HCT116 (cell line): ENCODE results near the gene NOC2L. TPM values are rescaled to one million over a fixed set of nuclear protein-coding genes. Genes with fewer than 3 reads are reported as not detected.

Experiments
- ATAC-seq: fragments of 200-7000 bp; cut with Tn5 transposase; 2 replicates; pipeline ENCODE4 v1.9.1; 2020; ENCODE audit warnings: mild to moderate bottlenecking, moderate library complexity
- BruUV-seq: library from RNA; stranded (reverse); fragments of 400-500 nt; replicated peaks from 2 replicates; lab custom pipeline; 2021; lab: Mats Ljungman, UMichigan
- CTCF ChIA-PET: fragments of 300-600 bp; sonication (Branson Sonifier 250); formaldehyde crosslinking; loops from one replicate; lab custom pipeline; 2021; ENCODE audit warnings: antibody characterized with exemption; lab: Charles Lee
- POLR2A ChIA-PET: fragments of 300-600, 350-600 bp; sonication (Branson Sonifier 250); formaldehyde crosslinking; loops from one replicate; lab custom pipeline; 2021; ENCODE audit warnings: antibody characterized with exemption; lab: Charles Lee
- RAD21 ChIA-PET, 2 experiments: fragments of 300-600 bp; sonication (Branson Sonifier 250); formaldehyde crosslinking; loops; one replicate each; lab custom pipeline; 2023; ENCODE audit warnings: low total read pairs in 2 of 2; ENCODE audit not compliant: uncharacterized antibody in 2 of 2, unreplicated experiment in 2 of 2, low non-redundant PET in 1 of 2; lab: Charles Lee
- DNase-seq: peaks from one replicate; pipeline ENCODE4 v3.0.0-alpha.2; 2010; ENCODE audit warnings: low read depth, low spot score
- H2AFZ ChIP-seq: fragments of 200-600 bp; shearing (Covaris generic), sonication (generic); 2 replicates; pipeline ENCODE4 v1.6.1; 2017; ENCODE audit warnings: low read depth, mixed run types, mixed read lengths, antibody characterized with exemption, low read length; ENCODE audit not compliant: poor library complexity, severe bottlenecking
- H3K27ac ChIP-seq: 2 replicates; pipeline ENCODE4 v1.5.1; 2012; ENCODE audit warnings: low read depth, low read length
- H3K27me3 ChIP-seq: fragments of 200-600 bp; sonication (generic); 2 replicates; pipeline ENCODE4 v1.6.1; 2016; ENCODE audit warnings: mixed run types, low read length, mixed read lengths; ENCODE audit not compliant: insufficient read depth
- H3K36me3 ChIP-seq, 2 experiments: fragments of 200-500 bp in 1 of 2; fragments of 200-600 bp in 1 of 2; sonication (Bioruptor generic) in 1 of 2; sonication (generic) in 1 of 2; 2 replicates each; pipeline versions ENCODE4 v1.5.1 to v1.6.1; 2014 to 2016; ENCODE audit warnings: low read length in 2 of 2, inconsistent platforms in 1 of 2, mixed read lengths in 1 of 2, mixed run types in 1 of 2; ENCODE audit not compliant: insufficient read depth in 2 of 2, control insufficient read depth in 1 of 2
- H3K4me1 ChIP-seq, 2 experiments: fragments of 200-600 bp in 1 of 2; sonication (generic) in 1 of 2; 2 replicates each; pipeline versions ENCODE4 v1.5.1 to v1.6.1; 2012 to 2017; ENCODE audit warnings: low read length in 2 of 2, inconsistent platforms in 1 of 2, mild to moderate bottlenecking in 1 of 2, mixed read lengths in 1 of 2, mixed run types in 1 of 2, moderate library complexity in 1 of 2; ENCODE audit not compliant: insufficient read depth in 2 of 2, control insufficient read depth in 1 of 2
- H3K4me2 ChIP-seq: fragments of 200-600 bp; sonication (generic); 2 replicates; pipeline ENCODE4 v1.6.1; 2017; ENCODE audit warnings: mixed run types, low read length, mixed read lengths
- H3K4me3 ChIP-seq, 2 experiments: fragments of 200-600 bp in 1 of 2; sonication (generic) in 1 of 2; replicated peaks in 1 of 2; 2 replicates each; pipeline ENCODE4 v1.5.1; 2011 to 2016; ENCODE audit warnings: low read length in 2 of 2, control low read depth in 1 of 2, low read depth in 1 of 2, mild to moderate bottlenecking in 1 of 2, mixed read lengths in 1 of 2, mixed run types in 1 of 2
- H3K79me2 ChIP-seq: fragments of 200-600 bp; sonication (generic); 2 replicates; pipeline ENCODE4 v1.6.1; 2017; ENCODE audit warnings: mild to moderate bottlenecking, mixed run types, low read length, moderate library complexity, mixed read lengths; ENCODE audit not compliant: insufficient read depth
- H3K9ac ChIP-seq: fragments of 200-600 bp; sonication (generic); 2 replicates; pipeline ENCODE4 v1.6.1; 2016; ENCODE audit warnings: low read length, mixed read lengths
- H3K9me2 ChIP-seq: fragments of 200-600 bp; sonication (generic), shearing (Covaris generic); 2 replicates; pipeline ENCODE4 v1.6.1; 2017; ENCODE audit warnings: mixed run types, mild to moderate bottlenecking, moderate library complexity; ENCODE audit not compliant: insufficient read depth
- H3K9me3 ChIP-seq, 2 experiments: fragments of 200-500 bp in 1 of 2; fragments of 200-600 bp in 1 of 2; sonication (Bioruptor generic) in 1 of 2; sonication (generic) in 1 of 2; 2 replicates each; pipeline ENCODE4 v1.6.1; 2014 to 2017; ENCODE audit warnings: low read length in 2 of 2, mixed read lengths in 2 of 2, inconsistent platforms in 1 of 2, low read depth in 1 of 2, mild to moderate bottlenecking in 1 of 2, mixed run types in 1 of 2, moderate library complexity in 1 of 2; ENCODE audit not compliant: control insufficient read depth in 1 of 2, insufficient read depth in 1 of 2
- H4K20me1 ChIP-seq: fragments of 200-600 bp; sonication (generic), shearing (Covaris generic); 2 replicates; pipeline ENCODE4 v1.6.1; 2017; ENCODE audit warnings: mixed run types, mild to moderate bottlenecking, moderate library complexity; ENCODE audit not compliant: insufficient read depth
- ATF3 ChIP-seq: IDR thresholded peaks from 2 replicates; pipeline ENCODE4 v1.6.1; 2012
- CBX3 ChIP-seq: IDR thresholded peaks from 2 replicates; pipeline ENCODE4 v1.6.1; 2012; ENCODE audit warnings: low read depth
- CEBPB ChIP-seq: IDR thresholded peaks from 2 replicates; pipeline ENCODE4 v1.6.1; 2012; ENCODE audit warnings: low read depth
- CTCF ChIP-seq, 3 experiments: fragments of 200-600 bp in 1 of 3; sonication (generic) in 1 of 3; IDR thresholded peaks in 2 of 3; conservative IDR thresholded peaks in 1 of 3; 2 replicates each; pipeline ENCODE4 v1.5.1; 2012 to 2017; ENCODE audit warnings: low read depth in 2 of 3, low read length in 2 of 3, antibody characterized with exemption in 1 of 3, borderline replicate concordance in 1 of 3, control low read depth in 1 of 3, mild to moderate bottlenecking in 1 of 3, mixed read lengths in 1 of 3, mixed run types in 1 of 3, moderate library complexity in 1 of 3; ENCODE audit not compliant: insufficient read depth in 1 of 3
- ELF1 ChIP-seq: IDR thresholded peaks from 2 replicates; pipeline ENCODE4 v1.6.1; 2012; ENCODE audit warnings: low read depth, borderline replicate concordance
- JUND ChIP-seq: IDR thresholded peaks from 2 replicates; pipeline ENCODE4 v1.6.1; 2012
- POLR2A ChIP-seq: IDR thresholded peaks from 2 replicates; pipeline ENCODE4 v1.7.0; 2011; ENCODE audit warnings: borderline replicate concordance; ENCODE audit not compliant: insufficient read depth, insufficient read length; ENCODE audit errors: extremely low read depth
- POLR2AphosphoS5 ChIP-seq: IDR thresholded peaks from 2 replicates; pipeline ENCODE4 v1.6.1; 2011; ENCODE audit warnings: mild to moderate bottlenecking, low read depth, low read length, moderate library complexity
- REST ChIP-seq: IDR thresholded peaks from 2 replicates; pipeline ENCODE4 v1.6.1; 2012; ENCODE audit warnings: low read depth
- SP1 ChIP-seq: IDR thresholded peaks from 2 replicates; pipeline ENCODE4 v1.6.1; 2012; ENCODE audit warnings: low read depth
- YY1 ChIP-seq: IDR thresholded peaks from 2 replicates; pipeline ENCODE4 v1.6.1; 2011; ENCODE audit warnings: low read length, low read depth, moderate library complexity, mild to moderate bottlenecking; ENCODE audit not compliant: insufficient replicate concordance; ENCODE audit errors: extremely low read depth
- ZFX ChIP-seq: fragments of 450-650 bp; IDR thresholded peaks from 2 replicates; pipeline ENCODE4 v1.6.1; 2017
- intact Hi-C: fragments of 100-400 bp; cut with micrococcal nuclease; formaldehyde crosslinking; loops from 2 replicates; pipeline ENCODE4 v1.10.0; 2022
- total RNA-seq: library from RNA; stranded (reverse); gene quantifications from one replicate; pipeline ENCODE4 v1.2.1, GENCODE V29; 2021; ENCODE audit not compliant: unreplicated experiment

The NOC2L gene
- total RNA-seq, 1 experiment from 2014 or later = 260 TPM

GRCh38 chr1:910881-911721 lies 48.0 kb downstream of the NOC2L start:
- no peaks in the 10 kb centered on the region for H4K20me1 ChIP-seq
- ATAC-seq (peak; percentile 70), DNase-seq (no peak)
- intact Hi-C loops = no loop called here
- no peak overlapping the region for H2AFZ ChIP-seq
- ChIA-PET RAD21 (interaction anchor here in 1 of 2 experiments (1.0 kb wide), 1 partner anchor 29 kb away, joined by 3 read pairs; no protein-coding TSS in a partner anchor), POLR2A (no interaction called here), CTCF (interaction anchor here (0.6 kb wide), 1 partner anchor 158 kb away, joined by 4 read pairs; no protein-coding TSS in a partner anchor)
- no peak overlapping the region for H3K9ac ChIP-seq
- no peaks in the 10 kb centered on the region for H3K9me2 ChIP-seq
- TF ChIP-seq POLR2AphosphoS5 = no peak
- no peak for TF ChIP-seq YY1
- TF ChIP-seq CEBPB = no peak
- TF ChIP-seq CBX3 = no peak
- no peak for TF ChIP-seq CTCF (IDR thresholded peaks at IDR 0.05 in 2 of 3, conservative IDR thresholded peaks at IDR 0.05 in 1 of 3; ENCODE audit: borderline replicate concordance in 1 of 3, insufficient read depth in 1 of 3, low read depth in 2 of 3, low read length in 2 of 3)
- TF ChIP-seq SP1 = no peak
- no peak for TF ChIP-seq ELF1
- TF ChIP-seq REST = no peak
- no peak for TF ChIP-seq ATF3
- TF ChIP-seq POLR2A = no peak
- TF ChIP-seq ZFX = no peak
- no peak for TF ChIP-seq JUND
- H3K9me3 ChIP-seq = no peaks in the 10 kb centered on the region
- peak overlapping the region; percentile 53 for H3K4me2 ChIP-seq
- H3K27ac ChIP-seq = no peak overlapping the region; the same call in 1 of the 2 replicates
- no TSS peak for BruUV-seq
- H3K27me3 ChIP-seq = peaks cover 5% of the 10 kb centered on the region; the same call in 1 of the 2 replicates
- no peaks in the 10 kb centered on the region for H3K36me3 ChIP-seq
- H3K79me2 ChIP-seq = no peaks in the 10 kb centered on the region
- H3K4me3 ChIP-seq = no peak overlapping the region
- H3K4me1 ChIP-seq = peaks cover 29 to 40% of the 10 kb centered on the region in 2 experiments
